HEK293 (cell line): ENCODE data around the gene PRRC2C.

Experiments
- CTCF ChIA-PET: fragments of 350-600 bp; formaldehyde crosslinking; extraction: SDS; loops from one replicate; lab custom pipeline; 2021; ENCODE audit warnings: antibody characterized with exemption; lab: Yijun Ruan, JAX
- POLR2A ChIA-PET: fragments of 300-600 bp; formaldehyde crosslinking; extraction: SDS; loops from one replicate; lab custom pipeline; 2020; ENCODE audit warnings: antibody characterized with exemption, inconsistent platforms; lab: Yijun Ruan, JAX
- H3K27ac ChIP-seq: fragments of 200-500 bp; sonication (Bioruptor generic); 2 replicates; pipeline ENCODE4 v1.5.1; 2014; ENCODE audit warnings: low read depth, low read length, control low read depth, inconsistent platforms; ENCODE audit errors: extremely low read depth
- H3K36me3 ChIP-seq, 2 experiments: fragments of 200-500 bp in 1 of 2; sonication (Bioruptor generic) in 1 of 2; 1 replicate in 1 of 2; 2 replicates in 1 of 2; pipeline ENCODE4 v1.5.1; 2014 to 2017; ENCODE audit warnings: inconsistent platforms in 2 of 2, low read length in 2 of 2; ENCODE audit not compliant: control insufficient read depth in 2 of 2, insufficient read depth in 1 of 2
- H3K4me1 ChIP-seq: fragments of 200-500 bp; sonication (Bioruptor generic); 2 replicates; pipeline ENCODE4 v1.5.1; 2014; ENCODE audit warnings: mild to moderate bottlenecking, low read length, inconsistent platforms; ENCODE audit not compliant: control insufficient read depth, insufficient read depth
- H3K4me3 ChIP-seq: 2 replicates; pipeline ENCODE4 v1.5.1; 2011; ENCODE audit warnings: low read depth, mild to moderate bottlenecking, control low read depth, low read length, moderate library complexity
- H3K9me3 ChIP-seq: fragments of 200-500 bp; sonication (Bioruptor generic); 2 replicates; pipeline ENCODE4 v1.5.1; 2014; ENCODE audit warnings: low read depth, low read length, inconsistent platforms; ENCODE audit not compliant: control insufficient read depth, insufficient read depth
- HOXC10 ChIP-seq: sonication (generic); formaldehyde crosslinking; IDR thresholded peaks from 2 replicates; pipeline ENCODE4 v1.8.1; 2023; ENCODE audit warnings: mild to moderate bottlenecking, missing genetic modification reagents
- KLF17 ChIP-seq: fragments of 450-650 bp; formaldehyde crosslinking; IDR thresholded peaks from 2 replicates; pipeline ENCODE4 v1.5.1; 2016; ENCODE audit warnings: missing biosample characterization, missing genetic modification characterization
- KLF7 ChIP-seq: fragments of 450-650 bp; formaldehyde crosslinking; IDR thresholded peaks from 2 replicates; pipeline ENCODE4 v1.5.1; 2016; ENCODE audit warnings: missing biosample characterization, missing genetic modification characterization, borderline replicate concordance
- MZF1 ChIP-seq: fragments of 450-650 bp; formaldehyde crosslinking; IDR thresholded peaks from 2 replicates; pipeline ENCODE4 v1.5.1; 2017; ENCODE audit warnings: missing biosample characterization, missing genetic modification characterization, borderline replicate concordance
- REST ChIP-seq: fragments of 450-650 bp; formaldehyde crosslinking; IDR thresholded peaks from 2 replicates; pipeline ENCODE4 v1.5.1; 2016; ENCODE audit warnings: missing biosample characterization, missing genetic modification characterization
- SP2 ChIP-seq: fragments of 450-650 bp; formaldehyde crosslinking; IDR thresholded peaks from 2 replicates; pipeline ENCODE4 v1.5.1; 2016; ENCODE audit warnings: missing biosample characterization, missing genetic modification characterization
- ZBTB7A ChIP-seq: fragments of 450-650 bp; formaldehyde crosslinking; IDR thresholded peaks from 2 replicates; pipeline ENCODE4 v1.5.1; 2016; ENCODE audit warnings: low read depth, missing biosample characterization, missing genetic modification characterization
- ZFP41 ChIP-seq: fragments of 450-650 bp; formaldehyde crosslinking; IDR thresholded peaks from 2 replicates; pipeline ENCODE4 v1.5.1; 2016; ENCODE audit warnings: missing biosample characterization, missing genetic modification characterization, borderline replicate concordance
- ZIC2 ChIP-seq: fragments of 450-650 bp; formaldehyde crosslinking; IDR thresholded peaks from 2 replicates; pipeline ENCODE4 v1.5.1; 2016; ENCODE audit warnings: missing biosample characterization, missing genetic modification characterization
- ZNF112 ChIP-seq: fragments of 450-650 bp; formaldehyde crosslinking; IDR thresholded peaks from 2 replicates; pipeline ENCODE4 v1.5.0; 2017; ENCODE audit warnings: missing biosample characterization, missing genetic modification characterization
- ZNF114 ChIP-seq: fragments of 450-650 bp; formaldehyde crosslinking; IDR thresholded peaks from 2 replicates; pipeline ENCODE4 v1.5.0; 2017; ENCODE audit warnings: missing biosample characterization, missing genetic modification characterization
- ZNF148 ChIP-seq: fragments of 450-650 bp; formaldehyde crosslinking; IDR thresholded peaks from 2 replicates; pipeline ENCODE4 v1.5.0; 2017; ENCODE audit warnings: missing biosample characterization, missing genetic modification characterization, borderline replicate concordance
- ZNF174 ChIP-seq: fragments of 450-650 bp; formaldehyde crosslinking; IDR thresholded peaks from 2 replicates; pipeline ENCODE4 v1.5.0; 2017; ENCODE audit warnings: missing biosample characterization, mild to moderate bottlenecking, missing genetic modification characterization
- ZNF19 ChIP-seq: fragments of 450-650 bp; formaldehyde crosslinking; IDR thresholded peaks from 2 replicates; pipeline ENCODE4; 2016; ENCODE audit warnings: missing biosample characterization, missing genetic modification characterization, low read depth
- ZNF292 ChIP-seq: fragments of 450-650 bp; formaldehyde crosslinking; IDR thresholded peaks from 2 replicates; pipeline ENCODE4 v1.5.1; 2016; ENCODE audit warnings: low read depth, missing biosample characterization, missing genetic modification characterization, borderline replicate concordance
- ZNF350 ChIP-seq: fragments of 450-650 bp; formaldehyde crosslinking; IDR thresholded peaks from 2 replicates; pipeline ENCODE4 v1.5.0; 2017; ENCODE audit warnings: missing biosample characterization, mild to moderate bottlenecking, missing genetic modification characterization
- ZNF366 ChIP-seq: fragments of 450-650 bp; formaldehyde crosslinking; conservative IDR thresholded peaks from 2 replicates; pipeline ENCODE4 v1.5.1; 2016; ENCODE audit warnings: missing biosample characterization, missing genetic modification characterization
- ZNF394 ChIP-seq: fragments of 450-650 bp; formaldehyde crosslinking; IDR thresholded peaks from 2 replicates; pipeline ENCODE4 v1.5.1; 2016; ENCODE audit warnings: missing biosample characterization, missing genetic modification characterization, mild to moderate bottlenecking, moderate library complexity, borderline replicate concordance
- ZNF514 ChIP-seq: fragments of 450-650 bp; formaldehyde crosslinking; IDR thresholded peaks from 2 replicates; pipeline ENCODE4 v1.5.1; 2016; ENCODE audit warnings: missing biosample characterization, missing genetic modification characterization
- ZNF600 ChIP-seq: fragments of 450-650 bp; formaldehyde crosslinking; IDR thresholded peaks from 2 replicates; pipeline ENCODE4 v1.5.1; 2016; ENCODE audit warnings: missing biosample characterization, missing genetic modification characterization
- ZSCAN16 ChIP-seq: fragments of 450-650 bp; formaldehyde crosslinking; IDR thresholded peaks from 2 replicates; pipeline ENCODE4 v1.5.1; 2016; ENCODE audit warnings: missing biosample characterization, missing genetic modification characterization
- ZSCAN30 ChIP-seq: fragments of 450-650 bp; IDR thresholded peaks from 2 replicates; pipeline ENCODE4 v1.5.1; 2018; ENCODE audit warnings: missing biosample characterization, mild to moderate bottlenecking, missing genetic modification characterization, moderate library complexity
- TF ChIP-seq, protein P1 (sequence below): fragments of 450-650 bp; formaldehyde crosslinking; IDR thresholded peaks from 2 replicates; pipeline ENCODE4 v1.5.1; 2016; ENCODE audit warnings: missing biosample characterization, missing genetic modification characterization, borderline replicate concordance

The PRRC2C gene

GRCh38 chr1:171606402-171606941 lies 121.1 kb downstream of the PRRC2C start:
- no peaks in the 10 kb centered on the region for H3K4me1 ChIP-seq
- no peaks in the 10 kb centered on the region for H3K9me3 ChIP-seq
- ChIA-PET POLR2A (no interaction called here), CTCF (no interaction called here)
- TF ChIP-seq ZIC2 (tag by site-specific recombination) = no peak
- no peak for TF ChIP-seq ZFP41 (tag by site-specific recombination)
- TF ChIP-seq ZSCAN16 (tag by site-specific recombination) = no peak
- no peak for TF ChIP-seq MZF1
- no peak overlapping the region for H3K4me3 ChIP-seq
- no peaks in the 10 kb centered on the region for H3K36me3 ChIP-seq
- H3K27ac ChIP-seq = no peak overlapping the region

- no peak overlapping the region for H3K27ac ChIP-seq
- no peaks in the 10 kb centered on the region for H3K36me3 ChIP-seq
- CTCF ChIA-PET = no interaction called here
- H3K4me3 ChIP-seq = no peak overlapping the region
- no peaks in the 10 kb centered on the region for H3K4me1 ChIP-seq
- no peaks in the 10 kb centered on the region for H3K9me3 ChIP-seq
- no peak for TF ChIP-seq ZNF600 (tag by site-specific recombination)
- TF ChIP-seq ZNF114 (tag by site-specific recombination) = no peak
- TF ChIP-seq, protein P1, sequence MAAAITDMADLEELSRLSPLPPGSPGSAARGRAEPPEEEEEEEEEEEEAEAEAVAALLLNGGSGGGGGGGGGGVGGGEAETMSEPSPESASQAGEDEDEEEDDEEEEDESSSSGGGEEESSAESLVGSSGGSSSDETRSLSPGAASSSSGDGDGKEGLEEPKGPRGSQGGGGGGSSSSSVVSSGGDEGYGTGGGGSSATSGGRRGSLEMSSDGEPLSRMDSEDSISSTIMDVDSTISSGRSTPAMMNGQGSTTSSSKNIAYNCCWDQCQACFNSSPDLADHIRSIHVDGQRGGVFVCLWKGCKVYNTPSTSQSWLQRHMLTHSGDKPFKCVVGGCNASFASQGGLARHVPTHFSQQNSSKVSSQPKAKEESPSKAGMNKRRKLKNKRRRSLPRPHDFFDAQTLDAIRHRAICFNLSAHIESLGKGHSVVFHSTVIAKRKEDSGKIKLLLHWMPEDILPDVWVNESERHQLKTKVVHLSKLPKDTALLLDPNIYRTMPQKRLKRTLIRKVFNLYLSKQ (tag by site-specific recombination) = no peak
- no peak for TF ChIP-seq ZNF514 (tag by site-specific recombination)
- TF ChIP-seq ZBTB7A = no peak
- no peak for TF ChIP-seq ZSCAN30 (tag by site-specific recombination)
- no peak for TF ChIP-seq ZNF350 (tag by site-specific recombination)
- TF ChIP-seq ZNF394 = no peak
- TF ChIP-seq, all 188 proteins: peak for 0
- POLR2A ChIA-PET = no interaction called here
Measured at GRCh38 chr1:171610385-171610784, 125.1 kb downstream of the PRRC2C start.

GRCh38 chr1:171611306-171611705 lies 126.0 kb downstream of the PRRC2C start:
- ChIA-PET CTCF (no interaction called here), POLR2A (no interaction called here)
- no peaks in the 10 kb centered on the region for H3K4me1 ChIP-seq
- no peaks in the 10 kb centered on the region for H3K36me3 ChIP-seq
- H3K4me3 ChIP-seq = no peak overlapping the region
- H3K9me3 ChIP-seq = no peaks in the 10 kb centered on the region
- no peak overlapping the region for H3K27ac ChIP-seq
- TF ChIP-seq ZNF112 (tag by site-specific recombination) (no peak), ZNF292 (tag by site-specific recombination) (no peak), ZNF366 (no peak), SP2 (tag by site-specific recombination) (no peak), ZNF148 (tag by site-specific recombination) (no peak), HOXC10 (CRISPR knock-in tag) (no peak), ZNF174 (no peak), REST (tag by site-specific recombination) (no peak), ZNF19 (tag by site-specific recombination) (no peak), KLF17 (tag by site-specific recombination) (no peak), KLF7 (no peak)
- TF ChIP-seq, protein P1 (tag by site-specific recombination) = no peak
